Activated CD4-positive, alpha-beta memory T cell treated with anti-CD3 and anti-CD28 coated beads, Interleukin-2, amount 10 ng/mL, durations not matched to agents 7 days and 5 days (primary cell): Measurements from ENCODE around the gene TCERG1L. TPM values are rescaled to one million over a fixed set of nuclear protein-coding genes. Genes with fewer than 3 reads are reported as not detected.

Source experiments
- CTCF ChIA-PET: fragments of 350-600 bp; sonication (Branson Sonifier 250); formaldehyde crosslinking; loops from one replicate; lab custom pipeline; 2021; ENCODE audit warnings: antibody characterized with exemption, inconsistent platforms; lab: Charles Lee
- POLR2A ChIA-PET: fragments of 350-600 bp; sonication (Branson Sonifier 250); formaldehyde crosslinking; loops from one replicate; lab custom pipeline; 2021; ENCODE audit warnings: antibody characterized with exemption; lab: Charles Lee
- DNase-seq: peaks from one replicate; pipeline ENCODE4 v3.0.0-alpha.2; 2020
- H3K27ac Mint-ChIP-seq: one replicate; pipeline ENCODE4 v1.8.0; 2021; ENCODE audit warnings: mild to moderate bottlenecking, mixed read lengths
- H3K27me3 Mint-ChIP-seq: one replicate; pipeline ENCODE4 v1.8.0; 2021; ENCODE audit warnings: mixed read lengths
- H3K36me3 Mint-ChIP-seq: one replicate; pipeline ENCODE4 v1.8.0; 2021; ENCODE audit warnings: low read depth, mixed read lengths
- H3K4me1 Mint-ChIP-seq: one replicate; pipeline ENCODE4 v1.8.0; 2021; ENCODE audit warnings: mixed read lengths
- H3K4me3 Mint-ChIP-seq: one replicate; pipeline ENCODE4 v1.8.0; 2021; ENCODE audit warnings: mild to moderate bottlenecking, mixed read lengths
- H3K9me3 Mint-ChIP-seq: one replicate; pipeline ENCODE4 v1.8.0; 2021; ENCODE audit warnings: mixed read lengths
- total RNA-seq, 2 experiments: library from RNA; stranded (reverse); gene quantifications; one replicate each; pipeline ENCODE4 v1.2.3, GENCODE V29; 2021

Gene TCERG1L
- total RNA-seq, 2 experiments from 2014 or later = 0.08 TPM; not detected in 1

GRCh38 chr10:131115801-131116200 is 195.7 kb downstream of the TCERG1L start:
- ChIA-PET CTCF (no interaction called here), POLR2A (no interaction called here)
- no peak overlapping the region for H3K4me3 Mint-ChIP-seq
- no peaks in the 10 kb centered on the region for H3K36me3 Mint-ChIP-seq
- H3K27me3 Mint-ChIP-seq = no peaks in the 10 kb centered on the region
- no peaks in the 10 kb centered on the region for H3K4me1 Mint-ChIP-seq
- H3K9me3 Mint-ChIP-seq = peaks cover 2% of the 10 kb centered on the region
- no peak for DNase-seq
- no peak overlapping the region for H3K27ac Mint-ChIP-seq

GRCh38 chr10:131115321-131115720 is 196.2 kb downstream of the TCERG1L start:
- ChIA-PET POLR2A (no interaction called here), CTCF (no interaction called here)
- Mint-ChIP-seq H3K36me3 (no peaks in the 10 kb centered on the region), H3K9me3 (peaks cover 2% of the 10 kb centered on the region), H3K4me1 (no peaks in the 10 kb centered on the region), H3K27me3 (no peaks in the 10 kb centered on the region), H3K27ac (no peak overlapping the region), H3K4me3 (no peak overlapping the region)
- DNase-seq = no peak

GRCh38 chr10:131114846-131115245 is 196.7 kb downstream of the TCERG1L start:
- CTCF ChIA-PET = no interaction called here
- POLR2A ChIA-PET = no interaction called here
- H3K27ac Mint-ChIP-seq = no peak overlapping the region
- no peak for DNase-seq
- H3K27me3 Mint-ChIP-seq = no peaks in the 10 kb centered on the region
- no peaks in the 10 kb centered on the region for H3K36me3 Mint-ChIP-seq
- H3K9me3 Mint-ChIP-seq = no peaks in the 10 kb centered on the region
- no peak overlapping the region for H3K4me3 Mint-ChIP-seq
- H3K4me1 Mint-ChIP-seq = no peaks in the 10 kb centered on the region

- H3K27me3 Mint-ChIP-seq = no peaks in the 10 kb centered on the region
- DNase-seq = no peak
- peaks cover 3% of the 10 kb centered on the region for H3K9me3 Mint-ChIP-seq
- ChIA-PET CTCF (no interaction called here), POLR2A (no interaction called here)
- no peaks in the 10 kb centered on the region for H3K36me3 Mint-ChIP-seq
- no peak overlapping the region for H3K27ac Mint-ChIP-seq
- no peak overlapping the region for H3K4me3 Mint-ChIP-seq
- no peaks in the 10 kb centered on the region for H3K4me1 Mint-ChIP-seq
Measured at GRCh38 chr10:131113709-131114291, 197.7 kb downstream of the TCERG1L start.

- Mint-ChIP-seq H3K27me3 (no peaks in the 10 kb centered on the region), H3K9me3 (peaks cover 3% of the 10 kb centered on the region), H3K27ac (no peak overlapping the region), H3K4me1 (no peaks in the 10 kb centered on the region), H3K36me3 (no peaks in the 10 kb centered on the region), H3K4me3 (no peak overlapping the region)
- DNase-seq = no peak
- ChIA-PET CTCF (no interaction called here), POLR2A (no interaction called here)
Measured at GRCh38 chr10:131113165-131113564, 198.4 kb downstream of the TCERG1L start.

GRCh38 chr10:131112691-131113090 is 198.8 kb downstream of the TCERG1L start:
- CTCF ChIA-PET = no interaction called here
- POLR2A ChIA-PET = no interaction called here
- Mint-ChIP-seq H3K4me1 (no peaks in the 10 kb centered on the region), H3K9me3 (peaks cover 4% of the 10 kb centered on the region), H3K36me3 (no peaks in the 10 kb centered on the region), H3K4me3 (no peak overlapping the region), H3K27me3 (no peaks in the 10 kb centered on the region), H3K27ac (no peak overlapping the region)
- no peak for DNase-seq

GRCh38 chr10:131111471-131112080 is 199.9 kb downstream of the TCERG1L start:
- POLR2A ChIA-PET = no interaction called here
- CTCF ChIA-PET = interaction anchor here (0.6 kb wide), 1 partner anchor 85 kb away, joined by 3 read pairs; no protein-coding TSS in a partner anchor
- H3K4me1 Mint-ChIP-seq = no peaks in the 10 kb centered on the region
- DNase-seq = no peak
- no peak overlapping the region for H3K27ac Mint-ChIP-seq
- no peak overlapping the region for H3K4me3 Mint-ChIP-seq
- peaks cover 8% of the 10 kb centered on the region for H3K9me3 Mint-ChIP-seq
- no peaks in the 10 kb centered on the region for H3K27me3 Mint-ChIP-seq
- H3K36me3 Mint-ChIP-seq = no peaks in the 10 kb centered on the region

- Mint-ChIP-seq H3K9me3 (peaks cover 12% of the 10 kb centered on the region), H3K36me3 (no peaks in the 10 kb centered on the region), H3K4me3 (no peak overlapping the region), H3K27me3 (no peaks in the 10 kb centered on the region), H3K27ac (no peak overlapping the region), H3K4me1 (no peaks in the 10 kb centered on the region)
- POLR2A ChIA-PET = no interaction called here
- DNase-seq = no peak
- CTCF ChIA-PET = interaction anchor here (0.6 kb wide), 1 partner anchor 84 kb away, joined by 3 read pairs; no protein-coding TSS in a partner anchor
Measured at GRCh38 chr10:131111007-131111406, 200.5 kb downstream of the TCERG1L start.

- Mint-ChIP-seq H3K27ac (no peak overlapping the region), H3K4me1 (no peaks in the 10 kb centered on the region), H3K4me3 (no peak overlapping the region), H3K36me3 (no peaks in the 10 kb centered on the region), H3K27me3 (no peaks in the 10 kb centered on the region), H3K9me3 (peaks cover 12% of the 10 kb centered on the region)
- CTCF ChIA-PET = no interaction called here
- no peak for DNase-seq
- POLR2A ChIA-PET = no interaction called here
Measured at GRCh38 chr10:131110241-131110783, 201.2 kb downstream of the TCERG1L start.

- no peaks in the 10 kb centered on the region for H3K27me3 Mint-ChIP-seq
- no peak for DNase-seq
- POLR2A ChIA-PET = no interaction called here
- CTCF ChIA-PET = no interaction called here
- H3K27ac Mint-ChIP-seq = no peak overlapping the region
- no peaks in the 10 kb centered on the region for H3K36me3 Mint-ChIP-seq
- no peaks in the 10 kb centered on the region for H3K4me1 Mint-ChIP-seq
- H3K4me3 Mint-ChIP-seq = no peak overlapping the region
- H3K9me3 Mint-ChIP-seq = peaks cover 12% of the 10 kb centered on the region
Measured at GRCh38 chr10:131109726-131110125, 201.8 kb downstream of the TCERG1L start.

- DNase-seq = no peak
- ChIA-PET POLR2A (no interaction called here), CTCF (no interaction called here)
- no peaks in the 10 kb centered on the region for H3K4me1 Mint-ChIP-seq
- no peaks in the 10 kb centered on the region for H3K36me3 Mint-ChIP-seq
- no peak overlapping the region for H3K4me3 Mint-ChIP-seq
- H3K9me3 Mint-ChIP-seq = peaks cover 12% of the 10 kb centered on the region
- H3K27me3 Mint-ChIP-seq = no peaks in the 10 kb centered on the region
- no peak overlapping the region for H3K27ac Mint-ChIP-seq
Measured at GRCh38 chr10:131109291-131109690, 202.2 kb downstream of the TCERG1L start.

- H3K27ac Mint-ChIP-seq = no peak overlapping the region
- no peaks in the 10 kb centered on the region for H3K36me3 Mint-ChIP-seq
Measured at GRCh38 chr10:131107970-131108369, 203.6 kb downstream of the TCERG1L start.

GRCh38 chr10:131102676-131103075 is 208.8 kb downstream of the TCERG1L start:
- H3K27ac Mint-ChIP-seq = no peak overlapping the region
- CTCF ChIA-PET = no interaction called here
- no peak overlapping the region for H3K4me3 Mint-ChIP-seq
- H3K27me3 Mint-ChIP-seq = no peaks in the 10 kb centered on the region
- H3K4me1 Mint-ChIP-seq = no peaks in the 10 kb centered on the region
- peaks cover 7% of the 10 kb centered on the region for H3K9me3 Mint-ChIP-seq
- DNase-seq = no peak
- POLR2A ChIA-PET = no interaction called here
- no peaks in the 10 kb centered on the region for H3K36me3 Mint-ChIP-seq

More at GRCh38 chr10:131107970-131108369, 203.6 kb downstream of the TCERG1L start:
- no peak for DNase-seq
- CTCF ChIA-PET = no interaction called here
- H3K4me3 Mint-ChIP-seq = no peak overlapping the region
- peaks cover 12% of the 10 kb centered on the region for H3K9me3 Mint-ChIP-seq
- H3K4me1 Mint-ChIP-seq = no peaks in the 10 kb centered on the region
- no peaks in the 10 kb centered on the region for H3K27me3 Mint-ChIP-seq
- POLR2A ChIA-PET = no interaction called here

GRCh38 chr10:131102147-131102546 is 209.4 kb downstream of the TCERG1L start:
- Mint-ChIP-seq H3K27me3 (no peaks in the 10 kb centered on the region), H3K9me3 (peaks cover 4% of the 10 kb centered on the region), H3K4me3 (no peak overlapping the region), H3K36me3 (no peaks in the 10 kb centered on the region), H3K27ac (no peak overlapping the region), H3K4me1 (no peaks in the 10 kb centered on the region)
- ChIA-PET POLR2A (no interaction called here), CTCF (no interaction called here)
- DNase-seq = no peak
